ENCODE measurements around the gene FZD10.

FZD10 gene

DNA sequence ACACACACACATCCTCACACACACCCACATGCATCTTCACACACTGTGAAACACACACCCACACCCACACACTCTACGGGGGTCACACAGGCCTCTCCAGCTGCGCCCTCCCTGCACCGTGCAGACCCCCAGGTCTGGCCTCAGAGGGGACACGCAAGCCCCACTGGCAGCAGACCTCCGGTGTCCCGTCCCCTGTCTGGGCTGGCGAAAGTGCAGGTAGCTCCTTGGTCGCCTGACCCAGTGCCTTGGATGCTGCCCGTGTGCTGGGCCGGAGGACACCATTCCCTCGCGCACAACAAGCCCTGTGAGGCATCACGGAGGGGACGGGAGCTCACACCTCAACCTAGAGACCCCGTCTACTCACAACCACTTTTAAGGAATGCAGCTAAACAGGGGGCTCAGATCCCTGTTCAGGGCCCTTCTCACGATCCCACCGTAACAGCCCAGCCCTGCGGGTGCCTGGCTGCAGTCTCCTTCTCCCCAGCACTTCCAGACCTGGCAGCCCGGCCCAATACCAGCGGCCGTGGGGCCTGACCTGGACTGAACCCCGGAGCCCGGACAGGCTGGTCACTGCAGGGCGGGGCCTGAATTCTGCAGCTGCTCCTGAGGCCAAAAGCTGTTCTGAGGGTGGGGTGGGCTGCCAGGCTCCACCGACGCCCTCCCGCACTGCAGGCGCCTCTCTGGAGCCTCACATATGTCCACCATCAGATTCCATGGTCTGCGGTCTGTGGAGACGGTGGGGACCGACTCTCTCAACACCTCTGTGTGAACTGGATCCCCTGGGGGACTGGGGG lies 42.1 kb upstream of the FZD10 start:
- Histone ChIP-seq H3K9me3 (ENCODE audit: low read depth, low read length) (no peaks in the 10 kb centered on the region), H3K36me3 (ENCODE audit: insufficient read depth, low read length) (no peaks in the 10 kb centered on the region), H3K4me3 (no peak overlapping the region), H3K9ac (ENCODE audit: insufficient read length) (no peak overlapping the region), H3K27ac (no peak overlapping the region)
- no peak for TF ChIP-seq POLR2AphosphoS5 (IDR thresholded peaks at IDR 0.05; ENCODE audit: borderline replicate concordance, low read depth, low read length)
- no peak for TF ChIP-seq FOXP2 (optimal IDR thresholded peaks at IDR 0.05; ENCODE audit: control extremely low read depth, extremely low read length, insufficient read depth)
- no peak for TF ChIP-seq EZH2 (IDR thresholded peaks at IDR 0.05)
- DNase-seq (ENCODE audit: low read depth, low spot score), result no peak

- Histone ChIP-seq H3K9ac (ENCODE audit: insufficient read length) (no peak overlapping the region), H3K4me3 (no peak overlapping the region), H3K9me3 (ENCODE audit: low read depth, low read length) (no peaks in the 10 kb centered on the region), H3K36me3 (ENCODE audit: insufficient read depth, low read length) (no peaks in the 10 kb centered on the region), H3K27ac (no peak overlapping the region)
- DNase-seq (ENCODE audit: low read depth, low spot score), result no peak
- TF ChIP-seq FOXP2 (optimal IDR thresholded peaks at IDR 0.05; ENCODE audit: control extremely low read depth, extremely low read length, insufficient read depth) (no peak), EZH2 (IDR thresholded peaks at IDR 0.05) (no peak), POLR2AphosphoS5 (IDR thresholded peaks at IDR 0.05; ENCODE audit: borderline replicate concordance, low read depth, low read length) (no peak)
Observed at GRCh38 chr12:130121226-130122000, 40.9 kb upstream of the FZD10 start.

GRCh38 chr12:130122356-130122755 lies 39.9 kb upstream of the FZD10 start:
- H3K4me3 ChIP-seq, result no peak overlapping the region
- no peak overlapping the region for H3K9ac ChIP-seq (ENCODE audit: insufficient read length)
- no peaks in the 10 kb centered on the region for H3K36me3 ChIP-seq (ENCODE audit: insufficient read depth, low read length)
- H3K27ac ChIP-seq, result no peak overlapping the region
- H3K9me3 ChIP-seq (ENCODE audit: low read depth, low read length), result no peaks in the 10 kb centered on the region
- no peak for DNase-seq (ENCODE audit: low read depth, low spot score)
- TF ChIP-seq POLR2AphosphoS5 (IDR thresholded peaks at IDR 0.05; ENCODE audit: borderline replicate concordance, low read depth, low read length) (no peak), FOXP2 (optimal IDR thresholded peaks at IDR 0.05; ENCODE audit: control extremely low read depth, extremely low read length, insufficient read depth) (no peak), EZH2 (IDR thresholded peaks at IDR 0.05) (no peak)

GRCh38 chr12:130124106-130124505 lies 38.2 kb upstream of the FZD10 start:
- no peaks in the 10 kb centered on the region for H3K36me3 ChIP-seq (ENCODE audit: insufficient read depth, low read length)
- no peak for TF ChIP-seq FOXP2 (optimal IDR thresholded peaks at IDR 0.05; ENCODE audit: control extremely low read depth, extremely low read length, insufficient read depth)
- TF ChIP-seq EZH2 (IDR thresholded peaks at IDR 0.05), result no peak
- no peak for TF ChIP-seq POLR2AphosphoS5 (IDR thresholded peaks at IDR 0.05; ENCODE audit: borderline replicate concordance, low read depth, low read length)
- no peak overlapping the region for H3K9ac ChIP-seq (ENCODE audit: insufficient read length)
- DNase-seq (ENCODE audit: low read depth, low spot score), result no peak
- H3K4me3 ChIP-seq, result no peak overlapping the region
- no peaks in the 10 kb centered on the region for H3K9me3 ChIP-seq (ENCODE audit: low read depth, low read length)
- H3K27ac ChIP-seq, result no peak overlapping the region

DNA sequence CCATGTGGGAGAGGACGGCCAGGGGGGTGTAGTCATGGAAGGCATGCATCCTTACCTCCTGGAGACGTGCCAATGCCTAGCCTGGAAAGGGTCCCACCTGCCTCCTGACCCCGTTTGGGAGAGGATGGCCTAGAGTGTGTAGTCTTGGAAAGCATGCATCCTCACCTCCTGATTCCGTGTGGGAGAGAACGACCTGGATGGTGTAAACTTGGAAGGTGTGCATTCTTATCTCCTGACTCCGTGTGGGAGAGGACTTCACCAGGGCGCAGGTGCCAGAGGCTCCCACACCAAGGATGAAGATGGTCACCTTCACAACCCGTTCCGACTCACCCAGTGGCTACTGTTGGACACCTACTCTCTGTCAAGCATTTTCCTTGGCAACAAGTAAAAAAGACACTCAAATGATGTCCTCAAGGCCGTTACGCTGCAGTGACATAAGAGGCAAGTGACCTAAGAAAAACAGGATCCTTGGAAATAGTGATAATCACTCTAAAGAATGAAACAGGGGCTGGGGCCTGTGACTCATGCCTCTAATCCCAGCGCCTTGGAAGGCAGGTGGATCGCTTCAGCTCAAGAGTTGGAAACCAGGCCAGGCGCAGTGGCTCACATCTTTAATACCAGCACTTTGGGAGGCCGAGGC lies 37.5 kb upstream of the FZD10 start:
- Histone ChIP-seq H3K9me3 (ENCODE audit: low read depth, low read length) (no peaks in the 10 kb centered on the region), H3K9ac (ENCODE audit: insufficient read length) (no peak overlapping the region), H3K4me3 (no peak overlapping the region), H3K27ac (no peak overlapping the region), H3K36me3 (ENCODE audit: insufficient read depth, low read length) (no peaks in the 10 kb centered on the region)
- no peak for TF ChIP-seq FOXP2 (optimal IDR thresholded peaks at IDR 0.05; ENCODE audit: control extremely low read depth, extremely low read length, insufficient read depth)
- no peak for TF ChIP-seq EZH2 (IDR thresholded peaks at IDR 0.05)
- no peak for TF ChIP-seq POLR2AphosphoS5 (IDR thresholded peaks at IDR 0.05; ENCODE audit: borderline replicate concordance, low read depth, low read length)
- DNase-seq (ENCODE audit: low read depth, low spot score), result no peak

GRCh38 chr12:130126023-130126432 lies 36.2 kb upstream of the FZD10 start:
- DNase-seq (ENCODE audit: low read depth, low spot score), result no peak

DNA sequence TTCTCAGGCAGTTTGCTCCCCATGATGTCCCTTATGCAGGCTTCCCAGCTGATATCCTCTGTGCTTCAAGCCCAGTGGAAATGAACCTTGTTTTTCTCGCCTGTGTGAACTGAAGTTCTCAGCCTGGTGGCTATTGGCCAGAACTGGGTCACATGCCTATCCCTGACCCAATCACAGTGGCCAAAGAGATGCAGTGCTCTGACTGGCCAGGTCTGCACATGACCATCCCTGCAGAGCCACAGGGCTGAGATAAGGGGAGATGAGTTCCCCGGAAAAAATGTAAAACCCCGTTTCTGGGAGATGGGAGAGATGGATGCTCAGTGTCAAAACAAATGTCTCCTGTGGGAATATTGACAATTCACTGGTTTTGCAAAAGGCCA lies 34.7 kb upstream of the FZD10 start:
- no peak overlapping the region for H3K27ac ChIP-seq
- H3K4me3 ChIP-seq, result no peak overlapping the region
- no peaks in the 10 kb centered on the region for H3K9me3 ChIP-seq (ENCODE audit: low read depth, low read length)
- H3K36me3 ChIP-seq (ENCODE audit: insufficient read depth, low read length), result no peaks in the 10 kb centered on the region
- DNase-seq (ENCODE audit: low read depth, low spot score), result no peak
- no peak for TF ChIP-seq POLR2AphosphoS5 (IDR thresholded peaks at IDR 0.05; ENCODE audit: borderline replicate concordance, low read depth, low read length)
- no peak for TF ChIP-seq EZH2 (IDR thresholded peaks at IDR 0.05)
- TF ChIP-seq FOXP2 (optimal IDR thresholded peaks at IDR 0.05; ENCODE audit: control extremely low read depth, extremely low read length, insufficient read depth), result no peak
- H3K9ac ChIP-seq (ENCODE audit: insufficient read length), result no peak overlapping the region

More at GRCh38 chr12:130126023-130126432, 36.2 kb upstream of the FZD10 start:
- Histone ChIP-seq H3K36me3 (ENCODE audit: insufficient read depth, low read length) (no peaks in the 10 kb centered on the region), H3K4me3 (no peak overlapping the region), H3K9me3 (ENCODE audit: low read depth, low read length) (no peaks in the 10 kb centered on the region), H3K9ac (ENCODE audit: insufficient read length) (no peak overlapping the region), H3K27ac (no peak overlapping the region)
- TF ChIP-seq EZH2 (IDR thresholded peaks at IDR 0.05), result no peak
- no peak for TF ChIP-seq POLR2AphosphoS5 (IDR thresholded peaks at IDR 0.05; ENCODE audit: borderline replicate concordance, low read depth, low read length)
- no peak for TF ChIP-seq FOXP2 (optimal IDR thresholded peaks at IDR 0.05; ENCODE audit: control extremely low read depth, extremely low read length, insufficient read depth)

All from SK-N-MC (cell line).